ENCODE data around the gene FAM200A. TPM values are rescaled to one million over a fixed set of nuclear protein-coding genes. Genes with fewer than 3 reads are reported as not detected.

The FAM200A gene
- total and polyA plus RNA-seq, 4 donors, result 1.0 to 4.6 (median 2.1) TPM

DNA sequence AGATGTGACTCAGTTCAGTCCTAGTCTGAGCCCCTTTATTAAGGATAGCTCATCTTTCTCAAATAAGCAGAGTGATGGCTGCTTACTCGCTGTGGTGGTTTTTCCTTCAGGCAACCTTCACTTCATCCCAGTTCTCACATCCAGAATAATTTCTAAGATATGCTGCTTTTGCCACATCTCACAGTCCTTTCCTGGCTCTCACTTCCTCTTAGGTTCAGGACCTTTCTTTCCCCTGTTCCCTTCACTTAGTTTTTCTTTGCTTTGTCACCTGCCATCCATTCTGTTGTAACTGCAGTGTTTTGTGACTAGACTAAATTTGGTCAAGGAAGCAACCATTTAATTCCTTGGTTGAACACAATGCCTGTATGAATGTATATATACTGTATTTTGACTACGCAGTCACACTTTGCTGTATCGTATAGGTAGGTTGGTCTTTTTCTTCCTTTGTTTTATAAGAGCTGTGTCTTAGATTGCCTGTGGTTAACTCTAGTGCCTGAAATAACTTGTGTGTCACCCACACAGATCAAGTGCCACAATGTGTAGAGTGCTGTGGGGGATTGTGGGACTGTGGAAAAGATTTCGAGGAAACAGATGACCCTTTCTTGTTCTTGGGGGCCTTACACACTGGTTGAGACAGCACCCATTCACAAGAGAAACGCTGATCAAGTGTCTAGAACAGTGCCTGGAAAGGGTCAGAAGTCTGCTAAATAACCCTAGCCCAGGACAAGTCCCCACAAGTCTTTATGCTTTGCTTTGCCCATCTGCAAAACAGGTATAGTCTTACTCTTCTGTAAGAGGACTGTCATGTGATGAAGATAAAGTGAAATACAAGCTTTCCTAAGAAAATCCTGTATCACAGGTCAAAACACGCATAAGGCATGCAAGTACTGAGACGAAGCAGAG, 9.2 kb upstream of the FAM200A start:
- no peak overlapping the region for H3K4me3 ChIP-seq (ENCODE audit: low read depth in 1 of 3, low read length in 3 of 3)
- WGBS, result 96% methylated on average over 7 of the region's 7 CpGs
- H3K9ac ChIP-seq (ENCODE audit: low read depth in 1 of 2, low read length in 2 of 2), result no peak overlapping the region
- no peaks in the 10 kb centered on the region for H3K27me3 ChIP-seq (ENCODE audit: control insufficient read depth in 4 of 4, insufficient read depth in 4 of 4, low read length in 3 of 4)
- H3K27ac ChIP-seq (ENCODE audit: low read depth in 1 of 2, low read length in 2 of 2), result no peak overlapping the region
- TF ChIP-seq EGR1 (IDR thresholded peaks at IDR 0.05; ENCODE audit: low read depth in 2 of 2) (no peak), NR2F2 (IDR thresholded peaks at IDR 0.05) (no peak)
- TF ChIP-seq, protein P1, sequence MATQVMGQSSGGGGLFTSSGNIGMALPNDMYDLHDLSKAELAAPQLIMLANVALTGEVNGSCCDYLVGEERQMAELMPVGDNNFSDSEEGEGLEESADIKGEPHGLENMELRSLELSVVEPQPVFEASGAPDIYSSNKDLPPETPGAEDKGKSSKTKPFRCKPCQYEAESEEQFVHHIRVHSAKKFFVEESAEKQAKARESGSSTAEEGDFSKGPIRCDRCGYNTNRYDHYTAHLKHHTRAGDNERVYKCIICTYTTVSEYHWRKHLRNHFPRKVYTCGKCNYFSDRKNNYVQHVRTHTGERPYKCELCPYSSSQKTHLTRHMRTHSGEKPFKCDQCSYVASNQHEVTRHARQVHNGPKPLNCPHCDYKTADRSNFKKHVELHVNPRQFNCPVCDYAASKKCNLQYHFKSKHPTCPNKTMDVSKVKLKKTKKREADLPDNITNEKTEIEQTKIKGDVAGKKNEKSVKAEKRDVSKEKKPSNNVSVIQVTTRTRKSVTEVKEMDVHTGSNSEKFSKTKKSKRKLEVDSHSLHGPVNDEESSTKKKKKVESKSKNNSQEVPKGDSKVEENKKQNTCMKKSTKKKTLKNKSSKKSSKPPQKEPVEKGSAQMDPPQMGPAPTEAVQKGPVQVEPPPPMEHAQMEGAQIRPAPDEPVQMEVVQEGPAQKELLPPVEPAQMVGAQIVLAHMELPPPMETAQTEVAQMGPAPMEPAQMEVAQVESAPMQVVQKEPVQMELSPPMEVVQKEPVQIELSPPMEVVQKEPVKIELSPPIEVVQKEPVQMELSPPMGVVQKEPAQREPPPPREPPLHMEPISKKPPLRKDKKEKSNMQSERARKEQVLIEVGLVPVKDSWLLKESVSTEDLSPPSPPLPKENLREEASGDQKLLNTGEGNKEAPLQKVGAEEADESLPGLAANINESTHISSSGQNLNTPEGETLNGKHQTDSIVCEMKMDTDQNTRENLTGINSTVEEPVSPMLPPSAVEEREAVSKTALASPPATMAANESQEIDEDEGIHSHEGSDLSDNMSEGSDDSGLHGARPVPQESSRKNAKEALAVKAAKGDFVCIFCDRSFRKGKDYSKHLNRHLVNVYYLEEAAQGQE (IDR thresholded peaks at IDR 0.05), result no peak
- TF ChIP-seq, protein P2, sequence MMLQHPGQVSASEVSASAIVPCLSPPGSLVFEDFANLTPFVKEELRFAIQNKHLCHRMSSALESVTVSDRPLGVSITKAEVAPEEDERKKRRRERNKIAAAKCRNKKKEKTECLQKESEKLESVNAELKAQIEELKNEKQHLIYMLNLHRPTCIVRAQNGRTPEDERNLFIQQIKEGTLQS (IDR thresholded peaks at IDR 0.05), result no peak
- no peaks in the 10 kb centered on the region for H3K9me3 ChIP-seq (ENCODE audit: control insufficient read depth in 4 of 4, low read length in 3 of 4)
- H3K4me1 ChIP-seq (ENCODE audit: control insufficient read depth in 4 of 4, insufficient read depth in 4 of 4, low read length in 3 of 4), result peaks cover 3 to 14% (median 9%) of the 10 kb centered on the region in 4 donors
- peaks cover 10 to 48% (median 46%) of the 10 kb centered on the region in 4 donors for H3K36me3 ChIP-seq (ENCODE audit: control insufficient read depth in 4 of 4, insufficient read depth in 3 of 4, low read depth in 1 of 4, low read length in 3 of 4)
- no peak for DNase-seq (ENCODE audit: low spot score)

DNA sequence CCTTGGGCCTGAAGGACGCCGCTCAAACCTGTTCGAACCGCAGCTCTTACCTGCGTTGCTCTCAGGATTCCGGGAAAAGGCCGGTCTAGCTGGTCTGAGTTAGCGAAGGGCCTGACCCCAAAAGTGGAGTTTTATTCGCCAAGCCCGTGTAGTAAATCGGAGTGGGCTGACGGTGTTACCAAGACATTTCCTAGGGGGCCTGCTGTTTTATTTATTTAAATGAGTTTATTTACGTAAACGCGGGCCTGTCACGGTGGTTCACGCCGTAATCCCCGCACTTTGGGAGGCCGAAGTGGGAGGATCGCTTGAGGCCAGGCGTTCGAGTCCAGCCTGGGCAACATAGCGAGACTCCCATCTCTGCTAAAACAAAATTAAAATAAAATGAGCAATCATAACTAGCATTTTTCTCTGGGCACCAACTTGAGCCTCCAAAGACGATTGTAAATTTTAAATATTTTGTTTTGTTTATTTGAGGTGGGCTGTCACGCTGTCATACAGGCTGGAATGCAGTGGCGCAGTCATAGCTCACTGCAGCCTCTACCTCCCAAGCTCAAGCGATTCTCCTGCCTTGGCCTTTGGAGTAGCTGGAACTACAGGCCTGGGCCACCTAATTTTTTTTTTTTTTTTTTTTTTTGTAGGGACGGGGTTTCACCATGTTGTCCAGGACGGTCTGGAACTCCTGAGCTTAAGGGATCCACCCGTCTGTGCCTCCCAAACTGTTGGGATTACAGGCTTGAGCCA, 7.4 kb upstream of the FAM200A start:
- Histone ChIP-seq H3K27me3 (ENCODE audit: control insufficient read depth in 4 of 4, insufficient read depth in 4 of 4, low read length in 3 of 4) (no peaks in the 10 kb centered on the region), H3K4me3 (ENCODE audit: low read depth in 1 of 3, low read length in 3 of 3) (peak overlapping the region; percentile 71 to 100 (median 90)), H3K36me3 (ENCODE audit: control insufficient read depth in 4 of 4, insufficient read depth in 3 of 4, low read depth in 1 of 4, low read length in 3 of 4) (peaks cover 10 to 41% (median 39%) of the 10 kb centered on the region in 4 donors), H3K9ac (ENCODE audit: low read depth in 1 of 2, low read length in 2 of 2) (peak overlapping the region; percentile 95 to 96), H3K4me1 (ENCODE audit: control insufficient read depth in 4 of 4, insufficient read depth in 4 of 4, low read length in 3 of 4) (peaks cover 3 to 14% (median 9%) of the 10 kb centered on the region in 4 donors), H3K9me3 (ENCODE audit: control insufficient read depth in 4 of 4, low read length in 3 of 4) (no peaks in the 10 kb centered on the region), H3K27ac (ENCODE audit: low read depth in 1 of 2, low read length in 2 of 2) (peak overlapping the region; percentile 92)
- no peak for DNase-seq (ENCODE audit: low spot score)
- 27% methylated on average over 31 of the region's 31 CpGs for WGBS
- TF ChIP-seq RAD21 (IDR thresholded peaks at IDR 0.05) (no peak), HNF4A (conservative IDR thresholded peaks at IDR 0.05) (no peak), TAF1 (conservative IDR thresholded peaks at IDR 0.05) (no peak), HNF4G (IDR thresholded peaks at IDR 0.05) (no peak), GABPA (IDR thresholded peaks at IDR 0.05 in 1 of 2, conservative IDR thresholded peaks at IDR 0.05 in 1 of 2) (no peak), NR2F2 (IDR thresholded peaks at IDR 0.05) (no peak), EGR1 (IDR thresholded peaks at IDR 0.05; ENCODE audit: low read depth in 2 of 2) (no peak), SP1 (IDR thresholded peaks at IDR 0.05) (no peak), FOXA1 (IDR thresholded peaks at IDR 0.05) (no peak), RXRA (IDR thresholded peaks at IDR 0.05) (no peak), JUND (IDR thresholded peaks at IDR 0.05) (no peak), FOXA2 (IDR thresholded peaks at IDR 0.05) (no peak)
- TF ChIP-seq, protein P2 (IDR thresholded peaks at IDR 0.05), result no peak
- TF ChIP-seq, protein P3, sequence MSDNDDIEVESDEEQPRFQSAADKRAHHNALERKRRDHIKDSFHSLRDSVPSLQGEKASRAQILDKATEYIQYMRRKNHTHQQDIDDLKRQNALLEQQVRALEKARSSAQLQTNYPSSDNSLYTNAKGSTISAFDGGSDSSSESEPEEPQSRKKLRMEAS (IDR thresholded peaks at IDR 0.05), result no peak
- TF ChIP-seq, protein P4, sequence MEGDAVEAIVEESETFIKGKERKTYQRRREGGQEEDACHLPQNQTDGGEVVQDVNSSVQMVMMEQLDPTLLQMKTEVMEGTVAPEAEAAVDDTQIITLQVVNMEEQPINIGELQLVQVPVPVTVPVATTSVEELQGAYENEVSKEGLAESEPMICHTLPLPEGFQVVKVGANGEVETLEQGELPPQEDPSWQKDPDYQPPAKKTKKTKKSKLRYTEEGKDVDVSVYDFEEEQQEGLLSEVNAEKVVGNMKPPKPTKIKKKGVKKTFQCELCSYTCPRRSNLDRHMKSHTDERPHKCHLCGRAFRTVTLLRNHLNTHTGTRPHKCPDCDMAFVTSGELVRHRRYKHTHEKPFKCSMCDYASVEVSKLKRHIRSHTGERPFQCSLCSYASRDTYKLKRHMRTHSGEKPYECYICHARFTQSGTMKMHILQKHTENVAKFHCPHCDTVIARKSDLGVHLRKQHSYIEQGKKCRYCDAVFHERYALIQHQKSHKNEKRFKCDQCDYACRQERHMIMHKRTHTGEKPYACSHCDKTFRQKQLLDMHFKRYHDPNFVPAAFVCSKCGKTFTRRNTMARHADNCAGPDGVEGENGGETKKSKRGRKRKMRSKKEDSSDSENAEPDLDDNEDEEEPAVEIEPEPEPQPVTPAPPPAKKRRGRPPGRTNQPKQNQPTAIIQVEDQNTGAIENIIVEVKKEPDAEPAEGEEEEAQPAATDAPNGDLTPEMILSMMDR (IDR thresholded peaks at IDR 0.05; ENCODE audit: low read depth, low read length, missing input control), result no peak
- TF ChIP-seq, protein P5, sequence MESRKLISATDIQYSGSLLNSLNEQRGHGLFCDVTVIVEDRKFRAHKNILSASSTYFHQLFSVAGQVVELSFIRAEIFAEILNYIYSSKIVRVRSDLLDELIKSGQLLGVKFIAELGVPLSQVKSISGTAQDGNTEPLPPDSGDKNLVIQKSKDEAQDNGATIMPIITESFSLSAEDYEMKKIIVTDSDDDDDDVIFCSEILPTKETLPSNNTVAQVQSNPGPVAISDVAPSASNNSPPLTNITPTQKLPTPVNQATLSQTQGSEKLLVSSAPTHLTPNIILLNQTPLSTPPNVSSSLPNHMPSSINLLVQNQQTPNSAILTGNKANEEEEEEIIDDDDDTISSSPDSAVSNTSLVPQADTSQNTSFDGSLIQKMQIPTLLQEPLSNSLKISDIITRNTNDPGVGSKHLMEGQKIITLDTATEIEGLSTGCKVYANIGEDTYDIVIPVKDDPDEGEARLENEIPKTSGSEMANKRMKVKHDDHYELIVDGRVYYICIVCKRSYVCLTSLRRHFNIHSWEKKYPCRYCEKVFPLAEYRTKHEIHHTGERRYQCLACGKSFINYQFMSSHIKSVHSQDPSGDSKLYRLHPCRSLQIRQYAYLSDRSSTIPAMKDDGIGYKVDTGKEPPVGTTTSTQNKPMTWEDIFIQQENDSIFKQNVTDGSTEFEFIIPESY (IDR thresholded peaks at IDR 0.05), result no peak
- TF ChIP-seq, protein P1 (IDR thresholded peaks at IDR 0.05), result no peak

Data from liver (tissue), 9 donors.